HG02981 (cell line): ENCODE data around the gene COL1A1.

Experiments
- ATAC-seq: cut with Tn5 transposase; IDR thresholded peaks from one replicate; pipeline ENCODE4 v1.9.1; 2021; ENCODE audit warnings: mild to moderate bottlenecking, moderate library complexity; ENCODE audit not compliant: unreplicated experiment

The COL1A1 gene

GRCh38 chr17:50201276-50201854, at the start of gene COL1A1:
TSS of gene COL1A1 (minus strand) at chr17:50201631. CDS start at chr17:50201513, 118 bp downstream.
- ATAC-seq, result no peak

- no peak for ATAC-seq
These were observed 46.8 kb upstream of the COL1A1 start for GRCh38 chr17:50248255-50248654.

GRCh38 chr17:50244771-50245170, 43.3 kb upstream of the COL1A1 start:
- no peak for ATAC-seq

- no peak for ATAC-seq
These were observed 40.0 kb upstream of the COL1A1 start for GRCh38 chr17:50241431-50241830.

GRCh38 chr17:50240851-50241250, 39.4 kb upstream of the COL1A1 start:
- ATAC-seq, result no peak

GRCh38 chr17:50239937-50240336, 38.5 kb upstream of the COL1A1 start:
- ATAC-seq, result no peak

- no peak for ATAC-seq
These were observed 37.3 kb upstream of the COL1A1 start for GRCh38 chr17:50238601-50239280.

GRCh38 chr17:50237901-50238300, 36.5 kb upstream of the COL1A1 start:
- no peak for ATAC-seq

- ATAC-seq, result no peak
These were observed 33.1 kb upstream of the COL1A1 start for GRCh38 chr17:50234581-50234980.

- ATAC-seq, result no peak
These were observed 24.3 kb upstream of the COL1A1 start for GRCh38 chr17:50225701-50226240.

GRCh38 chr17:50222922-50223321, 21.5 kb upstream of the COL1A1 start:
- ATAC-seq, result no peak

- no peak for ATAC-seq
These were observed 20.6 kb upstream of the COL1A1 start for GRCh38 chr17:50221864-50222545.

GRCh38 chr17:50221266-50221863, 19.9 kb upstream of the COL1A1 start:
- no peak for ATAC-seq

- ATAC-seq, result no peak
These were observed 19.4 kb upstream of the COL1A1 start for GRCh38 chr17:50220811-50221210.

- no peak for ATAC-seq
These were observed 18.6 kb upstream of the COL1A1 start for GRCh38 chr17:50219939-50220465.

GRCh38 chr17:50219342-50219741, 17.9 kb upstream of the COL1A1 start:
- no peak for ATAC-seq

GRCh38 chr17:50218771-50219315, 17.4 kb upstream of the COL1A1 start:
- no peak for ATAC-seq

GRCh38 chr17:50218071-50218759, 16.8 kb upstream of the COL1A1 start:
- ATAC-seq, result no peak

- ATAC-seq, result no peak
These were observed 16.2 kb upstream of the COL1A1 start for GRCh38 chr17:50217591-50217990.

GRCh38 chr17:50214976-50215760, 13.7 kb upstream of the COL1A1 start:
- ATAC-seq, result no peak
